Left forelimb (tissue), 1 donor: ENCODE data around the gene POLR3C.
"Not testable (repeated sequence)": the region's sequence is repeated elsewhere in the genome, so short reads cannot be mapped to it uniquely, and the experiment has no call there.

ENCODE experiments used
- DNase-seq: peaks from one replicate; pipeline ENCODE4 v3.0.0-alpha.2; 2018; ENCODE audit warnings: low spot score

Gene POLR3C

GRCh38 chr1:145823565-145824498 is at the start of gene POLR3C, which contains the start of gene RNF115:
POLR3C (plus strand) TSS chr1:145824200; CDS start chr1:145825777, 1,577 bp downstream.
RNF115 (minus strand) TSS chr1:145824095; CDS start chr1:145823873, 222 bp downstream.
- DNase-seq = peak; percentile 91

- DNase-seq = no peak
Observed at GRCh38 chr1:145777357-145778145, 46.4 kb upstream of the POLR3C start.

GRCh38 chr1:145778146-145778540 is 45.9 kb upstream of the POLR3C start:
- no peak for DNase-seq

- no peak for DNase-seq
Observed at GRCh38 chr1:145782272-145783099, 41.5 kb upstream of the POLR3C start.

GRCh38 chr1:145784409-145784808 is 39.6 kb upstream of the POLR3C start:
- no peak for DNase-seq

- no peak for DNase-seq
Observed at GRCh38 chr1:145785547-145785946, 38.5 kb upstream of the POLR3C start.

- no peak for DNase-seq
Observed at GRCh38 chr1:145786271-145786670, 37.7 kb upstream of the POLR3C start.

GRCh38 chr1:145788580-145788979 is 35.4 kb upstream of the POLR3C start:
- no peak for DNase-seq

GRCh38 chr1:145791860-145792259 is 32.1 kb upstream of the POLR3C start:
- not testable (repeated sequence) for DNase-seq

- DNase-seq = no peak
Observed at GRCh38 chr1:145792484-145792883, 31.5 kb upstream of the POLR3C start.

- DNase-seq = no peak
Observed at GRCh38 chr1:145795257-145795881, 28.6 kb upstream of the POLR3C start.

- no peak for DNase-seq
Observed at GRCh38 chr1:145796753-145797152, 27.2 kb upstream of the POLR3C start.

- DNase-seq = no peak
Observed at GRCh38 chr1:145799806-145800205, 24.2 kb upstream of the POLR3C start.

GRCh38 chr1:145804235-145805045 is 19.6 kb upstream of the POLR3C start:
- DNase-seq = no peak

- no peak for DNase-seq
Observed at GRCh38 chr1:145805057-145805456, 18.9 kb upstream of the POLR3C start.

- no peak for DNase-seq
Observed at GRCh38 chr1:145806408-145806807, 17.6 kb upstream of the POLR3C start.

GRCh38 chr1:145806844-145807243 is 17.2 kb upstream of the POLR3C start:
- no peak for DNase-seq

GRCh38 chr1:145812977-145813810 is 10.8 kb upstream of the POLR3C start:
- not testable (repeated sequence) for DNase-seq

- DNase-seq = not testable (repeated sequence)
Observed at GRCh38 chr1:145818095-145818494, 5.9 kb upstream of the POLR3C start.
